Amniotic epithelial cell (primary cell): Measurements from ENCODE around the gene TEAD1.

Source experiments
- DNase-seq: peaks from one replicate; pipeline ENCODE4 v3.0.0-alpha.2; 2010; ENCODE audit warnings: low read depth

TEAD1 gene

GRCh38 chr11:12900496-12900895 is 226.3 kb downstream of the TEAD1 start:
- DNase-seq, result peak; percentile 96

- DNase-seq, result no peak
These were observed 227.1 kb downstream of the TEAD1 start for GRCh38 chr11:12901272-12901671.

GRCh38 chr11:12901874-12902481 is 227.8 kb downstream of the TEAD1 start:
- DNase-seq, result no peak

- DNase-seq, result no peak
These were observed 228.7 kb downstream of the TEAD1 start for GRCh38 chr11:12902791-12903486.

- no peak for DNase-seq
These were observed 231.2 kb downstream of the TEAD1 start for GRCh38 chr11:12905435-12905834.

- no peak for DNase-seq
These were observed 232.3 kb downstream of the TEAD1 start for GRCh38 chr11:12906501-12906900.

GRCh38 chr11:12909879-12910278 is 235.7 kb downstream of the TEAD1 start:
- no peak for DNase-seq

GRCh38 chr11:12914400-12914912 is 240.2 kb downstream of the TEAD1 start:
- DNase-seq, result no peak

GRCh38 chr11:12915093-12915492 is 240.9 kb downstream of the TEAD1 start:
- DNase-seq, result no peak

- DNase-seq, result no peak
These were observed 243.6 kb downstream of the TEAD1 start for GRCh38 chr11:12917822-12918221.

- no peak for DNase-seq
These were observed 244.4 kb downstream of the TEAD1 start for GRCh38 chr11:12918667-12919066.

- peak; percentile 68 for DNase-seq
These were observed 248.2 kb downstream of the TEAD1 start for GRCh38 chr11:12922418-12922817.

- DNase-seq, result peak; percentile 80
These were observed 248.8 kb downstream of the TEAD1 start for GRCh38 chr11:12922980-12923507.

- no peak for DNase-seq
These were observed 250.4 kb downstream of the TEAD1 start for GRCh38 chr11:12924650-12925049.

- DNase-seq, result no peak
These were observed 251.3 kb downstream of the TEAD1 start for GRCh38 chr11:12925520-12925919.

GRCh38 chr11:12927221-12927620 is 253.0 kb downstream of the TEAD1 start:
- DNase-seq, result no peak

GRCh38 chr11:12927886-12928285 is 253.7 kb downstream of the TEAD1 start:
- DNase-seq, result no peak

GRCh38 chr11:12930850-12931249 is 256.6 kb downstream of the TEAD1 start:
- no peak for DNase-seq

- no peak for DNase-seq
These were observed 258.3 kb downstream of the TEAD1 start for GRCh38 chr11:12932485-12932884.

- DNase-seq, result peak; percentile 62
These were observed 262.0 kb downstream of the TEAD1 start for GRCh38 chr11:12936200-12936599.

- DNase-seq, result no peak
These were observed 264.5 kb downstream of the TEAD1 start for GRCh38 chr11:12938590-12939247.

- DNase-seq, result no peak
These were observed 267.4 kb downstream of the TEAD1 start for GRCh38 chr11:12941671-12942070.

- peak; percentile 20 for DNase-seq
These were observed 267.9 kb downstream of the TEAD1 start for GRCh38 chr11:12942157-12942556.
